IPS DF 19.7 (cell line): ENCODE results near the gene DSC2.
"Not testable (repeated sequence)": the region's sequence is repeated elsewhere in the genome, so short reads cannot be mapped to it uniquely, and the experiment has no call there.

Experiments used
- DNase-seq: peaks from one replicate; pipeline ENCODE4 v3.0.0-alpha.2; 2013; ENCODE audit warnings: low read depth, low spot score

DSC2 gene

GRCh38 chr18:31043709-31044108 lies 58.5 kb downstream of the DSC2 start:
- DNase-seq = no peak

- no peak for DNase-seq
Measured at GRCh38 chr18:31042406-31043181, 59.6 kb downstream of the DSC2 start, which contains the start of gene DSC3. TSS of gene DSC3 (minus strand) at chr18:31042742. CDS start at chr18:31042660, 82 bp downstream.

- no peak for DNase-seq
Measured at GRCh38 chr18:31042084-31042405, 60.2 kb downstream of the DSC2 start.

- no peak for DNase-seq
Measured at GRCh38 chr18:31041271-31042083, 60.7 kb downstream of the DSC2 start.

- DNase-seq = no peak
Measured at GRCh38 chr18:31040686-31041270, 61.4 kb downstream of the DSC2 start.

GRCh38 chr18:31039426-31039825 lies 62.8 kb downstream of the DSC2 start:
- DNase-seq = no peak

- DNase-seq = not testable (repeated sequence)
Measured at GRCh38 chr18:31037686-31038085, 64.5 kb downstream of the DSC2 start.

- DNase-seq = no peak
Measured at GRCh38 chr18:31034541-31034940, 67.7 kb downstream of the DSC2 start.

GRCh38 chr18:31030574-31031278 lies 71.5 kb downstream of the DSC2 start:
- no peak for DNase-seq

- no peak for DNase-seq
Measured at GRCh38 chr18:31015715-31016434, 86.3 kb downstream of the DSC2 start.

GRCh38 chr18:31011455-31011854 lies 90.8 kb downstream of the DSC2 start:
- DNase-seq = not testable (repeated sequence)

GRCh38 chr18:31010601-31011000 lies 91.6 kb downstream of the DSC2 start:
- no peak for DNase-seq
